CD4-positive, alpha-beta T cell (primary cell): ENCODE results near the gene PRXL2B. TPM values are rescaled to one million over a fixed set of nuclear protein-coding genes. Genes with fewer than 3 reads are reported as not detected.

ENCODE experiments used
- ATAC-seq: fragments of 200-7000 bp; cut with Tn5 transposase; one replicate; pipeline ENCODE4 v1.10.0; 2022; ENCODE audit warnings: mild to moderate bottlenecking; ENCODE audit not compliant: poor library complexity
- CTCF ChIA-PET: fragments of 350-600 bp; sonication (Branson Sonifier 250); formaldehyde crosslinking; loops from one replicate; lab custom pipeline; 2021; ENCODE audit warnings: antibody characterized with exemption, inconsistent platforms; lab: Charles Lee
- POLR2A ChIA-PET: fragments of 350-600 bp; sonication (Branson Sonifier 250); formaldehyde crosslinking; loops from one replicate; lab custom pipeline; 2021; ENCODE audit warnings: antibody characterized with exemption, inconsistent platforms; lab: Charles Lee
- DNase-seq, 14 experiments: peaks; one replicate each; pipeline ENCODE4 v3.0.0-alpha.2; 2013 to 2020; ENCODE audit warnings: mixed read lengths in 2 of 14
- H3K27ac ChIP-seq, 2 donors: one replicate each; pipeline versions ENCODE4 v1.5.1 to v1.7.0; 2013; ENCODE audit warnings: low read length in 2 of 2, low read depth in 1 of 2, mild to moderate bottlenecking in 1 of 2
- H3K27me3 ChIP-seq, 2 experiments: 1 replicate in 1 of 2; 2 replicates in 1 of 2; pipeline versions ENCODE4 v1.6.1 to v1.7.0; 2013; ENCODE audit warnings: low read length in 2 of 2, control low read depth in 1 of 2, mild to moderate bottlenecking in 1 of 2, moderate library complexity in 1 of 2; ENCODE audit not compliant: insufficient read depth in 2 of 2, control insufficient read depth in 1 of 2
- H3K36me3 ChIP-seq: one replicate; pipeline ENCODE4 v1.6.1; 2013; ENCODE audit warnings: low read length, control low read depth; ENCODE audit not compliant: insufficient read depth
- H3K4me1 ChIP-seq: one replicate; pipeline ENCODE4 v1.6.1; 2013; ENCODE audit warnings: low read length, control low read depth; ENCODE audit not compliant: insufficient read depth
- H3K4me3 ChIP-seq: one replicate; pipeline ENCODE4 v1.5.1; 2013; ENCODE audit warnings: mild to moderate bottlenecking, low read length, moderate library complexity
- H3K9me3 ChIP-seq, 2 experiments: 1 replicate in 1 of 2; 2 replicates in 1 of 2; pipeline versions ENCODE4 v1.6.1 to v1.7.0; 2013; ENCODE audit warnings: low read length in 2 of 2, mild to moderate bottlenecking in 2 of 2, control low read depth in 1 of 2, moderate library complexity in 1 of 2; ENCODE audit not compliant: control insufficient read depth in 1 of 2, insufficient read depth in 1 of 2
- H3K27ac Mint-ChIP-seq: one replicate; pipeline ENCODE4 v1.8.0; 2020; ENCODE audit warnings: mixed read lengths
- H3K27me3 Mint-ChIP-seq: one replicate; pipeline ENCODE4 v1.8.0; 2021; ENCODE audit warnings: mixed read lengths
- H3K36me3 Mint-ChIP-seq: one replicate; pipeline ENCODE4 v1.8.0; 2021; ENCODE audit warnings: low read depth, mixed read lengths
- H3K4me1 Mint-ChIP-seq: one replicate; pipeline ENCODE4 v1.8.0; 2021; ENCODE audit warnings: low read depth, mixed read lengths
- H3K4me3 Mint-ChIP-seq: one replicate; pipeline ENCODE4 v1.8.0; 2020; ENCODE audit warnings: mild to moderate bottlenecking, mixed read lengths
- H3K9me3 Mint-ChIP-seq: one replicate; pipeline ENCODE4 v1.8.0; 2020; ENCODE audit warnings: mixed read lengths
- intact Hi-C, 2 experiments: fragments of 100-400 bp; cut with DNase I in 1 of 2; cut with micrococcal nuclease in 1 of 2; formaldehyde crosslinking; loops; one replicate each; pipeline versions ENCODE4 v1.15.1 to v1.9.0; 2023 to 2025; cut with DNase I, micrococcal nuclease
- total RNA-seq, 174 experiments: library from RNA in 2 of 174; stranded (reverse) in 2 of 174; gene quantifications; one replicate each; pipeline ENCODE4 v1.2.3 and lab custom pipeline; 2021 to 2026
- TF ChIP-seq, protein P1 (sequence below): fragments of 200-600 bp; IDR thresholded peaks from one replicate; pipeline ENCODE4 v1.8.0; 2022; ENCODE audit warnings: antibody characterized with exemption, mild to moderate bottlenecking

The PRXL2B gene
- total RNA-seq, 2 experiments from 2014 or later: 11.0 to 12.8 TPM

DNA sequence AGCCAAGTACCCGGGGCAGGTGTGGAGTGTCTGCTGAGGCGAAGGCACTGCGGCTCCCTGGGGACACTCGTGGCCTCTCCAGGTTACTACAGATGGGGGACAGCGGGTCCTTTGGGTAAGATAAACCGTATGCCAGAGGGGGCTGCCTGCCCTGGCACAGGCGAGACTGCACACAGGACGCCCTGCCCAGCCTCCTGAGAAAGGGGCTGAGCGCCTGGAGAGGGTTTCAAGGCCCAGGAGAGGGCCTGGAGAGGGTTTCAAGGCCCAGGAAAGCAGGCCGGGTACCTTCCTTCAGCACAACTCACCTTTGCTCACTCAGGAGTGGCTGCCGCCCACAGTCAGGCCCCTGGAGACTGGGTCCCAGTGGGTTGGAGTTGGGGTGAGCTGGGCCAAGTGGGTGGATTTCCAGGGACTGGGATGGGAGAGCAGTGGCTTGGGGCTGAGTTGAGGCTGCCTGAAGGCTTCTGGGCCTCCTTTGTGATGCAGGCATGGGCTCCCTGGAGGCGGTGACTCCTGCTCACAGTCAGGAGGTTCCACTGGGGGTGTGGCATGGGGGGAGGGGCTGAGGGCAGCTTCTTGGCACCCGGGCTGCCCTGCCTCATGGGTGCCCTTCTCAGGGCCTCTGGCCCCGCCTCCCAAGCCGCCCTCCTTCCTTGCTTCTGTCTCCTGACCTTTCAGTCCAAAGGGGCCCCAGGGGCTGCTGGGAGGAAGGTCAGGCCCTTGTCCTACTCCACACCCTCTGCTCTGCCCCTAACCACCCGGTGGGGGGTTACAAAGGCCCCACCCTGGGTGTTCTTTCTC lies 46.2 kb downstream of the PRXL2B start, which contains the start of gene MMEL1:
Gene MMEL1, minus strand, starts transcription at position 456 of the 801 bp plus-strand sequence. CDS start 3,532 bp downstream, outside the sequence.
- no peaks in the 10 kb centered on the region for H3K36me3 ChIP-seq

DNA sequence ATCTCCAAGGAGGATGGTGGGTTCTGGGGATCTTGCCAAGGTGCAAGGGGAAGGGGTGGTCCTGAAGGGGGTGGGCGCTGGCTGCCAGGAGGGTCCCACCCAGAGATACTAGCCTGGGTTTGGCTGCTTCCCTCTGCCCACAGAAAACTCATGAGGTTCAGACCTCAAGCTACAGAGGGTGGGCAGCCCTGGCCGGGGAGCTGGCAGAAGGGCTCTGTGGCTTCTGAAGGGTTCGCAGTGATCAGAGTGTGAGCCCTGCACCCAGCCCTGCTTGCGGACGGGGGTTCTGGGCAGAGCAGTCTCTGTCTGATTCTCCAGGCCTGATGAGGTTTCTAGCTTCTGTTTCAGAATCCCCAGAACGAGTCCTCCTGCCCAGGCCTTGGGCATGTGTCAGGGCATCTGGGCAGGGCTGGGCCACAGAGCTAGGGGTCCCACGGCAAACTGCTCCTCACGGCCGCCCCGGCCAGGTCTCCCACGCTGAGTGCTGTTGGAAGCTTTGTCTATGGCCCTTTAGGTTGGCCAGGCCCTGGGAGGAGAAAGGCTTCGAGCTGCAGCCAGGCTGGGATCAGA lies 46.9 kb downstream of the PRXL2B start:
- TF ChIP-seq, protein P1, sequence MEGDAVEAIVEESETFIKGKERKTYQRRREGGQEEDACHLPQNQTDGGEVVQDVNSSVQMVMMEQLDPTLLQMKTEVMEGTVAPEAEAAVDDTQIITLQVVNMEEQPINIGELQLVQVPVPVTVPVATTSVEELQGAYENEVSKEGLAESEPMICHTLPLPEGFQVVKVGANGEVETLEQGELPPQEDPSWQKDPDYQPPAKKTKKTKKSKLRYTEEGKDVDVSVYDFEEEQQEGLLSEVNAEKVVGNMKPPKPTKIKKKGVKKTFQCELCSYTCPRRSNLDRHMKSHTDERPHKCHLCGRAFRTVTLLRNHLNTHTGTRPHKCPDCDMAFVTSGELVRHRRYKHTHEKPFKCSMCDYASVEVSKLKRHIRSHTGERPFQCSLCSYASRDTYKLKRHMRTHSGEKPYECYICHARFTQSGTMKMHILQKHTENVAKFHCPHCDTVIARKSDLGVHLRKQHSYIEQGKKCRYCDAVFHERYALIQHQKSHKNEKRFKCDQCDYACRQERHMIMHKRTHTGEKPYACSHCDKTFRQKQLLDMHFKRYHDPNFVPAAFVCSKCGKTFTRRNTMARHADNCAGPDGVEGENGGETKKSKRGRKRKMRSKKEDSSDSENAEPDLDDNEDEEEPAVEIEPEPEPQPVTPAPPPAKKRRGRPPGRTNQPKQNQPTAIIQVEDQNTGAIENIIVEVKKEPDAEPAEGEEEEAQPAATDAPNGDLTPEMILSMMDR: no peak
- no peak overlapping the region for H3K4me3 ChIP-seq
- H3K4me1 ChIP-seq: peaks cover 8% of the 10 kb centered on the region
- no peak overlapping the region for H3K27ac ChIP-seq
- DNase-seq (no peak), ATAC-seq (no peak)
- peaks cover 13% of the 10 kb centered on the region in 2 experiments for H3K27me3 ChIP-seq
- H3K36me3 ChIP-seq: no peaks in the 10 kb centered on the region
- CTCF ChIA-PET: no interaction called here
- Mint-ChIP-seq H3K9me3 (no peaks in the 10 kb centered on the region), H3K4me1 (no peaks in the 10 kb centered on the region), H3K27me3 (peaks cover 26% of the 10 kb centered on the region), H3K36me3 (no peaks in the 10 kb centered on the region), H3K27ac (no peak overlapping the region), H3K4me3 (no peak overlapping the region)
- intact Hi-C loops: loop anchor here in 1 of 2 experiments (5.0 kb wide), 1 partner anchor 859 kb away; no protein-coding TSS in a partner anchor
- H3K9me3 ChIP-seq: peaks cover 0 to 41% of the 10 kb centered on the region in 2 experiments
- POLR2A ChIA-PET: interaction anchor here (0.6 kb wide), 1 partner anchor 218 kb away, joined by 3 read pairs; no protein-coding TSS in a partner anchor

More for the DNA sequence above, 46.2 kb downstream of the PRXL2B start, which contains the start of gene MMEL1:
- Histone ChIP-seq H3K27me3 (peaks cover 20% of the 10 kb centered on the region in 2 experiments), H3K9me3 (peaks cover 0 to 47% of the 10 kb centered on the region in 2 experiments), H3K4me3 (no peak within 1 kb of the TSS), H3K4me1 (peaks cover 15% of the 10 kb centered on the region), H3K27ac (no peak within 1 kb of the TSS)
- Mint-ChIP-seq H3K9me3 (no peaks in the 10 kb centered on the region), H3K27ac (no peak within 1 kb of the TSS), H3K36me3 (no peaks in the 10 kb centered on the region), H3K4me1 (no peaks in the 10 kb centered on the region), H3K4me3 (no peak within 1 kb of the TSS), H3K27me3 (peaks cover 27% of the 10 kb centered on the region)
- intact Hi-C loops: loop anchor here in 1 of 2 experiments (5.0 kb wide), 1 partner anchor 860 kb away; no protein-coding TSS in a partner anchor
- ATAC-seq (no peak), DNase-seq (no peak)
- CTCF ChIA-PET: no interaction called here
- TF ChIP-seq, protein P1: no peak
- POLR2A ChIA-PET: no interaction called here

DNA sequence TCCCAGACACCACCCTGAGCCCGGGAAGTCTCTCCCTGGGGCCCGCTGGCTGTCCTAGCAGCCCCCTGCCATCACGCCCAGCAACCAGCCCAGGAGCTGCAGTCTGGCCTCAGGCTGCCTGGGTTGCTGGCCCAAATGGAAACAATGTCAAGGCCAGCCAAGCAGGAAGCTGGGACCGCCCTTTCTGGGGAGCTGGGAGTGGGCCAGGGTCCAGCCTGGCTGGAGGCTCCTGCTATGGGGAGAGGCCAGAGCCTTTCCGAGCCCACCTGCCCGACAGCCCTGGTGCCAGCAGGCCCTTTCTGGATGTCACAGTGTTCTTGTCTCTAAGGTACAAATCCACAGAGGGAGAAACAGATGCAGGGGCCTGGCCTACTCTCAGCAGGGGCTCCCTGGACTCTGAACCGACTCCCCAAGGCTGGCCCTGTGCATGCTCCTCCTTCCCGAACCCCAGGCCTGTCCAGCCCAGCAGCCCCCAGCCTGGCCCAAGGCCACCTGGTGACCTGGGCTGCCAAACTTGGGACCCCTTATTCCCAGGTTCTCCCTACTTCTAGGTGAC lies 47.4 kb downstream of the PRXL2B start:
- H3K9me3 Mint-ChIP-seq: no peaks in the 10 kb centered on the region
- intact Hi-C loops: loop anchor here in 1 of 2 experiments (5.0 kb wide), 1 partner anchor 858 kb away; no protein-coding TSS in a partner anchor
- CTCF ChIA-PET: no interaction called here
- DNase-seq (no peak), ATAC-seq (no peak)
- Histone ChIP-seq H3K4me3 (no peak overlapping the region), H3K27ac (no peak overlapping the region), H3K4me1 (peaks cover 4% of the 10 kb centered on the region), H3K9me3 (peaks cover 0 to 41% of the 10 kb centered on the region in 2 experiments), H3K27me3 (peaks cover 11 to 12% of the 10 kb centered on the region in 2 experiments), H3K36me3 (no peaks in the 10 kb centered on the region)
- H3K36me3 Mint-ChIP-seq: no peaks in the 10 kb centered on the region
- peaks cover 26% of the 10 kb centered on the region for H3K27me3 Mint-ChIP-seq
- no peak overlapping the region for H3K4me3 Mint-ChIP-seq
- H3K4me1 Mint-ChIP-seq: peaks cover 3% of the 10 kb centered on the region
- POLR2A ChIA-PET: interaction anchor here (0.6 kb wide), 1 partner anchor 219 kb away, joined by 3 read pairs; no protein-coding TSS in a partner anchor
- TF ChIP-seq, protein P1: no peak
- H3K27ac Mint-ChIP-seq: no peak overlapping the region
